HG03469 (cell line): Measurements from ENCODE around the gene DHRS7C.
"Not testable (repeated sequence)": the region's sequence is repeated elsewhere in the genome, so short reads cannot be mapped to it uniquely, and the experiment has no call there.

Source experiments
- ATAC-seq: cut with Tn5 transposase; IDR thresholded peaks from one replicate; pipeline ENCODE4 v1.9.1; 2021; ENCODE audit warnings: mild to moderate bottlenecking, moderate library complexity, moderate number of reproducible peaks; ENCODE audit not compliant: unreplicated experiment

Gene DHRS7C

DNA sequence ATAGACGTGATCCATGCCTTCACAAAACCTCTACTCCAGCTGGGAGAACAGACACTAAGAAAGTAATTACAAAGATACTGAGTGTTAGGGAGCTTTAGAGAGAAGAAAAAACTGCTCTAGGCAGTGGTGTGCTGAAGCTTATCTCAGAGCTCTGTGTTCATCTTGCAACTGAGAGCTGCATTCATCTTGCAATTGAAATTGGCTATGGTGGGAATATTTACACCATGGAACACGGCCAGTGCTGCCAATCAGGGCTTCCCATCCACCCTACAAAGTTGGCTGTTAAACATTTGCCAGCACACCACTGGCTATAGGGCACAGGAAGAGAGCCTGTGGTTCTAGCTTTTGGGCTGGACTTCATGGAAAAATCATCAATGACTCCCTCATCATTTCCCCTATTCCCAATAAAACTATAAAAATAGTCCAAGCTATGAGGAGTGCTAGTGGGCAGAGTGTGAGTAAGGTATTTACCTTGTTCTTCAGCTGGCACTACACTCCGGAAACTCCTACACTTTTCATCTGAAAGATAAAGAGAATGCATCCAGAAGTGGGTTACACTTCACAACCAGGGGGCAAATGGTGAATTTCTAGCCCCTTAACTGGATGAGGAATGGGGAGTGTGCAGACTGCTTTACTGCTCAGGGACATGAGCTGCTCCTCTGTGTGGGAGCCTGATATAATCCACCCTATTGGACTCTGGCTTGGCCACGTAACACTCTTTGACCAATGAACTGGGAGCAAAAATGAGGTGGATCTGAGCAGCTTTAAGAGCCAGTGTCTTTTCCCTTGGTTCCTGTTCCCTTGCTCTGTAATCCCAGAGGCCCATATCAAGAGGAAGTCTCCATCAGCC is 18.9 kb upstream of the DHRS7C start:
- ATAC-seq = no peak

DNA sequence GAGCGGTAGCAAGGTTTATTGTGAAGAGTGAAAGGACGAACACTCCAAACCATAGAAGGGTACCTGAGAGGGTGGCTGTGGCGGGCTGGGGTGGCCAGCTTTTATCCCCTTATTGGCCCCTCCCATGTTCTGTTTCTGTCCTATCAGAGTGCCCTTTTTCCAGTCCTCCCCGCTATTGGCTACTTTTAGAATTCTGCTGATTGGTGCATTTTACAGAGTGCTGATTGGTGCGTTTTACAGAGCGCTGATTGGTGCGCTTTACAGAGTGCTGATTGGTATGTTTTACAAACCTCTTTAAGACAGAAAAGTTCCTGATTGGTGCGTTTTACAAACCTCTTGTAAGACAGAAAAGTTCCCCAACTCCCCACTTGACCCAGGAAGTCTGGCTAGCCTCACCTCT is 18.0 kb upstream of the DHRS7C start:
- no peak for ATAC-seq

GRCh38 chr17:9806699-9807098 is 15.3 kb upstream of the DHRS7C start:
- ATAC-seq = no peak

DNA sequence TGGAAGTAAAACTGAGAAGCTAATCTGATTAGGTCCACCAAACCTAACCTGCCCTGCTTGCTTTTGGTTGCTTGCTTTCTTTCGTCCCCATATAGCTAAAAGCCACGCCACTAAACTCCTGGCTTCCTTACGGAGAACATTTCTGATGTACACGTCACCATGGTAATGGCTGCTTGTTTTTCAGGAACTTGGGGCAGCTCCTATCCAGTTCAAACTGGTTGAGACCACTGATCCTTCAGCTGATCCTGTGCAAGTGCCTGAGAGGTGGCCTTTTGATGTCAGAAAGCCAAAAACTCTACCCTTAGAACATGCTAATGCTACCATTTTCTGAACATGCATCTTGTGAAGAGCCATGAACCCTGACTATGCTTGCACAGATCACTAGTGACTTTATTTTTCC is 14.4 kb upstream of the DHRS7C start:
- no peak for ATAC-seq

- ATAC-seq = no peak
Observed at GRCh38 chr17:9802697-9803096, 11.3 kb upstream of the DHRS7C start.

GRCh38 chr17:9802294-9802693 is 10.9 kb upstream of the DHRS7C start:
- ATAC-seq = no peak

DNA sequence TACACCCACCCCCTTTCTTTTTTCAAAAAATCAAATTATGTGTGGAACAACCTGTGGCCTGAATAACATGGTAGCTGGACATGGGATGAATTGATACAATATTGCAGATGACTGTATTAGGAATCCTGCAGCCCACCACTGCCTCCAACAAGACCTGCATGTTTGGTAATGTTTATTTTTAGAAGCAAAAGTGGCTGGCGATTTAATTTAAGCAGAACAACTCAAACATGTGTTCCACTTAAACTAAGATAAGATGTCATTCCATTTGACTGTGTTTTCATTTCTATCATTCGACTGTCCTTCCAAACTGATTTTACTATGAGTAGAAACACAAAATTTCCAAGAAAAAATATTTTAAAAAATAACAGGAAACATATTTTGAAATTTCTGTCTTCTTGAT is 10.1 kb upstream of the DHRS7C start:
- no peak for ATAC-seq

- ATAC-seq = no peak
Observed at GRCh38 chr17:9798724-9799123, 7.3 kb upstream of the DHRS7C start.

DNA sequence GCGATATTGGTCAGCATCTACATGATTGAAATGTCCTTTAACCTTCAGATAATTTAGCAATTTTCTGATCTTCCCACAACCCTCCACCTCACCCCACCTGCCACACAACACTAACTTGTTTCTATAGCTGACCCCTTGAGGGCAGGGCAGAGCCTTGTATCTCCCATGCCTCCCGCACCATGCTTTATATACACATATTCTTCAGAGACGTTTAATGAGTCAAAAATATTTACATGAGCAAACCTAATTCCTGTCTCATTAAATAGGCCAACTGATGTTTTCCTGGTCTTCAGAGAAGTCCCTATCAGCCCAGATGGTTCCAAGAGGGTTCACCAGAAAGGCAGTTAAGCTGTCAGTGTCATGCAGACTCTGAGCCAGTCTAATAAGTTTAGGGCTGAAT is 6.6 kb upstream of the DHRS7C start:
- ATAC-seq = no peak

DNA sequence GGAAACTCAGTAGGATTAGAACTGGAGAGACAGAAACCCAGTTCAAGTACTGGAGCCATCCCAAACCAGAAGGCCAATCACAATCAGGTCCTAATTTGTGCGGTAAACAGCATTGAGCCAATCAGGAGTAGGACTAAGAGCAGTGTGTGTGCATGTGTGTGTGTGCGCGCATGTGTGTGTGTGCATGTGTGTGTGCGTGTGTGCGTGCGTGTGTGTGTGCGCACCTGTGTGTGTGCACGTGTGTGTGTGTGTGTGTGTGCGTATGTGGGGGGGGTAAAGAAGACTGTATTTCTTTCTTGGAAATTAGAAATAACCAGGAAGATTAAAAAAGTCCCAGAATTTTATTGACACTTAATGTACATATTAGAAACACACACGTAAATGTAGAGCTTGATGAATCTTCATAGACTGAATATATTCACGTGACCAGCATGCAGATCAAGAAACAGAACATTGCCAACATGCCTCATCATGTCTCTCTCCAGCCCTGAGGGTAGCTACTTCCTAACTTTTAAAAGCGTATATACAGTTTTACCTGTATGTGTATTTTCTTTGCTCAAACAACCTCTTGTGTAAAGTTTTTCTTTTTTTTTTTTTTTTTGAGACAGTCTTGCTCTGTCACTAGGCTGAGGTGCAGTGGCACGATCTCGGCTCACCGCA is 919 bp upstream of the DHRS7C start:
- no peak for ATAC-seq

DNA sequence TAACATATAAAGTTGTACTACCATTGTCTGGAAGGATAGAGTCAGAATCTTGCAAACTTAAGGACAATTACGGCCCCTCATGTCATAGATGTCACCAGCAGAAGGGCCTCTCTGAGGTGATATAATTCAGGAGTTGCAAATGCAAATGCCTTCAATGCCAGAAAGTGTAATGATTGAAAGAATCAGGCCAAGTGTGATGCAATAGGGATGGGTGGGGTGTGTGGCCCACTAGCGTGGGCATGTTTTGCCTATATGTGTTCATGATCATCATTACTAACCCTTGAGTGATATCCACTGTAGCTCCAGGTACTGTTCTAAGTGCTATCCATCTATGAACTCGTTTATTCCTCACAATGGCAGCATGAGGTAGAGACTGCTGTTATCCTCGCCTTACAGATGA is 1.1 kb downstream of the DHRS7C start:
- ATAC-seq = no peak

- ATAC-seq = no peak
Observed at GRCh38 chr17:9788601-9789000, 2.8 kb downstream of the DHRS7C start.

DNA sequence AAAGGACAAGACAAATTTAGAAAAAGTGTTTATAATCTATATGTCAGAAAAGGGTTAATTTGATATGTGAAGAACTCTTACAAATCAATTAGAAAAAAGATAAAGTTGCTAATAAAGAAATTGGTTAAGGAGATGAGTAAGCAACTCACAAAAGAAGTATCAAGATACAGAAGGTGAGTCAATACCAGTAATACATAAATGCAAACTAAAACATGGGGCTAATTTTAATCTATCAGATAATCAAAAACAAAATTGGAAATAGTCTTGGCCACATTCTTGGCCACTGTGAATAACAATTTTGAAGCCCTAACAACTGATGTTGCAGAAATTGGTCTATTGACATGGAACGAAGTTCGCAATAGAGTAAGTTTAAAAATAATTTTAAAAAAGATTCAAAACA is 6.8 kb downstream of the DHRS7C start:
- no peak for ATAC-seq

DNA sequence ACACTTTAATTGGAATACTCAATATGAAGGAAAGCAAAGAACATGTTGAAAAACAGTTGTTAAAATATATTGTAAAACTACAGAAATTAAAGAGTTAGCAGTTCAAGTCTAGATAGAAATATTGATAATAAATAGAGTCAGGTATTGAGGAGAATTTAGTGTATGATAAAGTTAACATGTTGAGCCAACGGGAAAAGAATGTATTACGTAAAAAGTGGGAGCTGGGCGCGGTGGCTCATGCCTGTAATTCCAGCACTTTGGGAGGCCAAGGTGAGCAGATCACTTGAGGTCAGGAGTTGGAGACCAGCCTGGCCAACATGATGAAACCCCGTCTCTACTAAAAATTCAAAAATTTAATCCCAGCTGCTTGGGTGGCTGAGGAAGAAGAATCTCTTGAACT is 7.9 kb downstream of the DHRS7C start:
- ATAC-seq = not testable (repeated sequence)

GRCh38 chr17:9783050-9783449 is 8.3 kb downstream of the DHRS7C start:
- ATAC-seq = no peak

GRCh38 chr17:9780552-9780951 is 10.8 kb downstream of the DHRS7C start:
- ATAC-seq = no peak

DNA sequence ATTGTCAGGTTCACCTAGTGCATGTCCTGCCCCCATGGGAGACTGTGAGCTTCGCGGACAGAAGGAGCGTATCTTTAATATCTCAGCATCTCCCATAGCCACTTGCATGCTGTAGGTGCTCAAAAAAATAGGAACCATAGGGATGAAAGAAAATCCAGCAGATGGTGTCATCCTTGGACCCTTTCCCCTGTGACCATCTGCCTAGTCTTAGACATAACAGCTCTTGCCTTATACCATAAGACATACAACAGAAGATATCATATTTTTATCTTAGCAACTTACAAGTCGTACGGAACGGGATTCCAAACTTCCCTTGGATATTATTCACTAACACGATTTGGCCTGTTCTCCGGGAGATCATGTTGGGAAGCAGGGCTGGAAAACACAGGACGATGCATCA is 14.5 kb downstream of the DHRS7C start:
- ATAC-seq = no peak

DNA sequence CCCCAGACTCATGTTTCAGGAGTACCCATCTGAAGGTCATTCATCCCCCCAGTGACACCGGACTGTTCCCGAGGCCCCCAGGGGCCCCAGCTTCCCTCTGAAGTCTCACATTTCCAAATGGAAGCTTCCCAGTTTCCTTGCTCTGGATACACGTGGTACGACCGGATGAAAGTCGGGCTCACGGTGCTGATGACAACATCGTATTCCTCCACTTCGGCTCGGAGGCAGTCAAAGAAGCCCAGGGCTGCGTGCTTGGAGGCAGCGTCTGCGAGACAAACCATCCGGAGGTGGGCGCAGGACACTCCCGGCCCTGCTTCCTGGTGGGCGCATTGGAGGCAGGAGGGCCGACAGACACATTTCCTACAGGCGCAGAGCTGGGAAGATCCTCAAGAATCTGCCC is 18.7 kb downstream of the DHRS7C start:
- no peak for ATAC-seq

GRCh38 chr17:9771465-9771864 is 19.9 kb downstream of the DHRS7C start:
- no peak for ATAC-seq

GRCh38 chr17:9769036-9769695 is 22.2 kb downstream of the DHRS7C start:
- no peak for ATAC-seq

DNA sequence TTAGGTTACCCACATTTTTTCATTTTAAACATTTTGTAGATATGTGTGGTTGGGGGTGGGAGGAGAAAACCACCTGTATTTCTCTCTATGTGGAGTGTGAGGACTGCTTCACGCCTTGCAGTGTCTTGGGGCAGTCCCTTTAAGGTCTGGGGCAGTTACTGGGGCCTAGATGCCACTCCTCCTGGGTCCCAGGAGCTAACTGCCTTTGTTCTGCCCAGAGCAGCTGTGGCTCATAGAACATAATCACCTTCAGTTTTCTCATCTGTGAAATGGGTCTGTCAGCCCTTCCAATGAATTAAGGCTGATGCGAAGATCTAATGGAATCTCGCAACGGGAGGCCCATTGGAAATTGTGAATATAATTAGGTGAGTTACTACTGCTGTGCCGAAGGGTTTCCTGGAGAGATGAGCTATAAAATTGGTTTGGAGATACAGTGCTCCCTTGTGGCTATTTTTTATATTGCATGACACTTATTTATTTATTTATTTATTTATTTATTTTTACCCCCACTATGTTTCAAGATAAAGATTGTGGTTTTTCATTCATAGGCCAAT is 22.9 kb downstream of the DHRS7C start:
- no peak for ATAC-seq
